ENCODE measurements around the gene FAM210A. TPM values are rescaled to one million over a fixed set of nuclear protein-coding genes. Genes with fewer than 3 reads are reported as not detected.

Gene FAM210A
- total RNA-seq, 1 experiment from 2014 or later = 26.2 TPM

DNA sequence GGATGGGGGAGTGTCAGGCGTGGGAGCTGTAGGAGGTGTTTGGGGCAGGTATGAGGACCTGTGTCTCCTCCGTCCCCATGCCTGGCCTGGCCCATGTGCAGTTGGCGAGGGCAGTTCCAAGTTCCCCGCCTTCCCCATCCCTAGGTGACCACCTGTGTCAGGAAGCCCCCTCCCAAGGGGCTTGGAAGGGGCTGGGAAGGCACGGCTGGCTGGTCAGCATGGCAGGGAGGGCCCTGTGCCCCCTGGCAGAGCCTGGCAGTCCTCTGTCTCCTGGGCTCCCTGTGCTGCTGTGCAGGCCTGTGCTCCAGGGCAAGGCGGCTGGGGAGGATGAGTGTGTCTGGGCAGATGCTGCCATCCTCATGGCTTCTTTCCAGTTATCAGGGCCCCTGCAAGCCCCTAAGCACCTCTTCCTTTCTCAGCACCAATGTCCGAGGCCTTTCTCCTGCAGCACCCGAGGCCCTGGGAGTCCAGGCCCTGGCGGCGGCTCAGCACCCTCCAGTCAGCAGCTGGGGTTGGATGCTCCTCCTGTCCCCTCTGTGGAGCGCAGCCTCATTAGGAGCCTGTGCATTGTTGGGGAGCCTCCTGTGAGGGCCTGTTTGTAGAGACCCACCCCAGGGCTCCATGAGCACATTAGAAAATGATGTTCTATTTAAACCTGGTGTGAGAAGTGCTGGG is 101.7 kb downstream of the FAM210A start:
- H3K79me2 ChIP-seq (ENCODE audit: insufficient read depth, low read length) = no peaks in the 10 kb centered on the region
- no peaks in the 10 kb centered on the region for H3K9me3 ChIP-seq (ENCODE audit: control insufficient read depth in 1 of 2, insufficient read depth in 1 of 2, low read depth in 1 of 2, low read length in 2 of 2)
- no peaks in the 10 kb centered on the region for H3K4me1 ChIP-seq (ENCODE audit: control insufficient read depth in 1 of 2, insufficient read depth in 2 of 2, low read length in 2 of 2)
- no peaks in the 10 kb centered on the region for H3K36me3 ChIP-seq (ENCODE audit: control insufficient read depth in 1 of 2, insufficient read depth in 2 of 2, low read length in 2 of 2)
- ChIA-PET POLR2A (no interaction called here), CTCF (no interaction called here), RAD21 (ENCODE audit: low non-redundant PET in 1 of 2, low total read pairs in 2 of 2, uncharacterized antibody in 2 of 2, unreplicated experiment in 2 of 2) (no interaction called here)
- DNase-seq (ENCODE audit: low read depth, low spot score) (no peak), ATAC-seq (no peak)
- no peak overlapping the region for H2AFZ ChIP-seq (ENCODE audit: low read depth, low read length, poor library complexity, severe bottlenecking)
- TF ChIP-seq CBX3 (IDR thresholded peaks at IDR 0.05; ENCODE audit: low read depth) (no peak), SP1 (IDR thresholded peaks at IDR 0.05; ENCODE audit: low read depth) (no peak), ELF1 (IDR thresholded peaks at IDR 0.05; ENCODE audit: borderline replicate concordance, low read depth) (no peak), YY1 (IDR thresholded peaks at IDR 0.05; ENCODE audit: extremely low read depth, insufficient replicate concordance, low read depth, low read length) (no peak), TCF7L2 (IDR thresholded peaks at IDR 0.05; ENCODE audit: borderline replicate concordance, extremely low read depth, insufficient read depth, insufficient read length) (no peak), POLR2A (IDR thresholded peaks at IDR 0.05; ENCODE audit: borderline replicate concordance, extremely low read depth, insufficient read depth, insufficient read length) (no peak), EGR1 (IDR thresholded peaks at IDR 0.05; ENCODE audit: low read depth) (no peak), SIN3A (IDR thresholded peaks at IDR 0.05; ENCODE audit: low read depth) (no peak), ZNF274 (IDR thresholded peaks at IDR 0.05; ENCODE audit: low read depth, low read length) (no peak), ZFX (IDR thresholded peaks at IDR 0.05) (no peak)
- TF ChIP-seq, protein P1, sequence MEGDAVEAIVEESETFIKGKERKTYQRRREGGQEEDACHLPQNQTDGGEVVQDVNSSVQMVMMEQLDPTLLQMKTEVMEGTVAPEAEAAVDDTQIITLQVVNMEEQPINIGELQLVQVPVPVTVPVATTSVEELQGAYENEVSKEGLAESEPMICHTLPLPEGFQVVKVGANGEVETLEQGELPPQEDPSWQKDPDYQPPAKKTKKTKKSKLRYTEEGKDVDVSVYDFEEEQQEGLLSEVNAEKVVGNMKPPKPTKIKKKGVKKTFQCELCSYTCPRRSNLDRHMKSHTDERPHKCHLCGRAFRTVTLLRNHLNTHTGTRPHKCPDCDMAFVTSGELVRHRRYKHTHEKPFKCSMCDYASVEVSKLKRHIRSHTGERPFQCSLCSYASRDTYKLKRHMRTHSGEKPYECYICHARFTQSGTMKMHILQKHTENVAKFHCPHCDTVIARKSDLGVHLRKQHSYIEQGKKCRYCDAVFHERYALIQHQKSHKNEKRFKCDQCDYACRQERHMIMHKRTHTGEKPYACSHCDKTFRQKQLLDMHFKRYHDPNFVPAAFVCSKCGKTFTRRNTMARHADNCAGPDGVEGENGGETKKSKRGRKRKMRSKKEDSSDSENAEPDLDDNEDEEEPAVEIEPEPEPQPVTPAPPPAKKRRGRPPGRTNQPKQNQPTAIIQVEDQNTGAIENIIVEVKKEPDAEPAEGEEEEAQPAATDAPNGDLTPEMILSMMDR (IDR thresholded peaks at IDR 0.05 in 2 of 3, conservative IDR thresholded peaks at IDR 0.05 in 1 of 3; ENCODE audit: borderline replicate concordance in 1 of 3, insufficient read depth in 1 of 3, low read depth in 2 of 3, low read length in 2 of 3) = no peak
- TF ChIP-seq, protein P2, sequence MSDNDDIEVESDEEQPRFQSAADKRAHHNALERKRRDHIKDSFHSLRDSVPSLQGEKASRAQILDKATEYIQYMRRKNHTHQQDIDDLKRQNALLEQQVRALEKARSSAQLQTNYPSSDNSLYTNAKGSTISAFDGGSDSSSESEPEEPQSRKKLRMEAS (IDR thresholded peaks at IDR 0.05) = no peak
- TF ChIP-seq, protein P3, sequence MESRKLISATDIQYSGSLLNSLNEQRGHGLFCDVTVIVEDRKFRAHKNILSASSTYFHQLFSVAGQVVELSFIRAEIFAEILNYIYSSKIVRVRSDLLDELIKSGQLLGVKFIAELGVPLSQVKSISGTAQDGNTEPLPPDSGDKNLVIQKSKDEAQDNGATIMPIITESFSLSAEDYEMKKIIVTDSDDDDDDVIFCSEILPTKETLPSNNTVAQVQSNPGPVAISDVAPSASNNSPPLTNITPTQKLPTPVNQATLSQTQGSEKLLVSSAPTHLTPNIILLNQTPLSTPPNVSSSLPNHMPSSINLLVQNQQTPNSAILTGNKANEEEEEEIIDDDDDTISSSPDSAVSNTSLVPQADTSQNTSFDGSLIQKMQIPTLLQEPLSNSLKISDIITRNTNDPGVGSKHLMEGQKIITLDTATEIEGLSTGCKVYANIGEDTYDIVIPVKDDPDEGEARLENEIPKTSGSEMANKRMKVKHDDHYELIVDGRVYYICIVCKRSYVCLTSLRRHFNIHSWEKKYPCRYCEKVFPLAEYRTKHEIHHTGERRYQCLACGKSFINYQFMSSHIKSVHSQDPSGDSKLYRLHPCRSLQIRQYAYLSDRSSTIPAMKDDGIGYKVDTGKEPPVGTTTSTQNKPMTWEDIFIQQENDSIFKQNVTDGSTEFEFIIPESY (IDR thresholded peaks at IDR 0.05; ENCODE audit: extremely low read depth, insufficient replicate concordance, low read length) = no peak
- intact Hi-C loops (cut with micrococcal nuclease) = no loop called here
- no peak overlapping the region for H3K4me2 ChIP-seq (ENCODE audit: low read length)
- H3K9ac ChIP-seq (ENCODE audit: low read length) = no peak overlapping the region
- H4K20me1 ChIP-seq (ENCODE audit: insufficient read depth) = no peaks in the 10 kb centered on the region
- no peak overlapping the region for H3K27ac ChIP-seq (ENCODE audit: low read depth, low read length)
- H3K9me2 ChIP-seq (ENCODE audit: insufficient read depth) = no peaks in the 10 kb centered on the region
- no TSS peak for BruUV-seq (replicated peaks)
- H3K27me3 ChIP-seq (ENCODE audit: insufficient read depth, low read length) = no peaks in the 10 kb centered on the region
- no peak overlapping the region for H3K4me3 ChIP-seq (replicated peaks in 1 of 2; ENCODE audit: low read depth in 1 of 2, low read length in 2 of 2)

Measured in HCT116 (cell line).